Stimulated activated effector memory CD8-positive, alpha-beta T cell treated with anti-CD3 and anti-CD28 coated beads, Interleukin-12 subunit alpha, Interleukin-12 subunit beta, amount 100 ng/mL, for 72 hours (primary cell): ENCODE data around the gene DNAJA1.
A peak's percentile ranks its signal among the peaks of the same experiment; 100 is the strongest.

ENCODE experiments used
- ATAC-seq: fragments of 150-1000 bp; cut with Tn5 transposase; 2 replicates; pipeline ENCODE4 v1.10.0; 2021
- DNase-seq, 2 donors: peaks; one replicate each; pipeline ENCODE4 v3.0.0; 2021 to 2022; ENCODE audit warnings: low spot score in 2 of 2
- H3K27ac Mint-ChIP-seq: one replicate; pipeline ENCODE4 v1.8.0; 2022; ENCODE audit warnings: mild to moderate bottlenecking, mixed read lengths
- H3K36me3 Mint-ChIP-seq: one replicate; pipeline ENCODE4 v1.8.0; 2022; ENCODE audit warnings: mild to moderate bottlenecking, mixed read lengths
- H3K4me1 Mint-ChIP-seq: one replicate; pipeline ENCODE4 v1.8.0; 2022; ENCODE audit warnings: mixed read lengths
- H3K4me3 Mint-ChIP-seq: one replicate; pipeline ENCODE4 v1.8.0; 2022; ENCODE audit warnings: mild to moderate bottlenecking, mixed read lengths
- H3K9me3 Mint-ChIP-seq: one replicate; pipeline ENCODE4 v1.8.0; 2022; ENCODE audit warnings: mixed read lengths

Gene DNAJA1

DNA sequence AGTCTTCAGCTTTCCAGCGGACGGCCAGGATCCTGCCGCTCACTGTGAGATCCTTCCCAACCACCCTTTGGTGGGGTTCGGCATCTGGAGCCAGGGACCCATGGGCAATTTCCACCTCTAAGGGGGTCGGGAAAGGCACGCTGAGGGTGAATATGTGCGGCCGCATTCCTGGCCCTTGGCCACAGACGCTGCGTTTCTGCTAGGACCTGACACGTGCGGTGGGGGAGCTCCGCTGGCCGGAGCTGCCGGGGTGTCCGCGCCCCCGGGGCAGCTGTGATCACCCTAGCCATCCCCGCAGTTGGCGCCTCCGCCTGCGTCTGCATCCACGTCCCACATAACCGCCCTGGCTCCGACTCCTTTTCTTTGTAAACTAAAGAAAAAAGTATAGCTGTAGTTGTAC, 5.3 kb upstream of the DNAJA1 start:
- H3K27ac Mint-ChIP-seq: no peak overlapping the region
- no peak for ATAC-seq
- H3K4me3 Mint-ChIP-seq: no peak overlapping the region
- peaks cover 39% of the 10 kb centered on the region for H3K36me3 Mint-ChIP-seq
- peaks cover 30% of the 10 kb centered on the region for H3K4me1 Mint-ChIP-seq
- DNase-seq: no peak
- no peaks in the 10 kb centered on the region for H3K9me3 Mint-ChIP-seq

DNA sequence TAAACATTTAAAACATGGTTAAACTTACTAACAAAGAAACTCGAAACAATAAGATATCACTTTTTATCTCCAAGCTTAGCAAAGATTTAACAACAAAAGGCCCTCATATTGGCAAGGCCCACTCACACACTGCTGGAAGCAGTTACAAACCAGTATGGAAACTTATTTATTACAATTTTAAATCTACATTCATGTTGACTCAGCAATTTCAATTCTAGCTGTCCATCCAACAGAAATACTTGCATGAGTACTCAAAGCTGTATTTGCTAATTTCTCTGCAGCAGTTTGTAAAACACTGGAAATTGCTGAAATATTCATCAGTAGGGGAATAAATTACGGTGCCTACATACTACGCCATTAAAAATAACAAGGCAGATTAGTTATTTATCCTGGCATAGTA, 2.8 kb upstream of the DNAJA1 start:
- DNase-seq: no peak
- Mint-ChIP-seq H3K36me3 (peaks cover 64% of the 10 kb centered on the region), H3K9me3 (no peaks in the 10 kb centered on the region), H3K27ac (peak overlapping the region; percentile 58), H3K4me1 (peaks cover 45% of the 10 kb centered on the region), H3K4me3 (peak overlapping the region; percentile 81)
- ATAC-seq: no peak

DNA sequence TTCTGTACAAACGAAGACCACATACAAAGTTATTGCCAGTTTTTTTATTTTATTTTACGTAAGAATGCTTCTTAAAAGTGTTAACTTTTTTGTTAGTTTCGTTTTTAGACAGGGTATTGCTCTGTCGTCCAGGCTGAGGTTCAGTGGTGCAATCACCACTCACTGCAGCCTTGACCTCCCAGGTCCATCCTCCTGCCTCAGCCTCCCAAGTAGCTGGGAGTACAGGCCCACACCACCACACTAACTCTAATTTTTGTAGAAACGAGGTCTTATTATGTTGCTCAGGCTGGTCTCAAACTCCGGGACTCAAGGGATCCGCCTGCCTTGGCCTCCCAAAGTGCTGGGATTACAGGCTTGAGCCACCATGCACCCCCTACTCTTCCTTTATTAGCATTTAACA, 2.3 kb upstream of the DNAJA1 start:
- Mint-ChIP-seq H3K27ac (no peak overlapping the region), H3K4me3 (peak overlapping the region; percentile 81), H3K36me3 (peaks cover 68% of the 10 kb centered on the region), H3K4me1 (peaks cover 49% of the 10 kb centered on the region), H3K9me3 (no peaks in the 10 kb centered on the region)
- DNase-seq (no peak), ATAC-seq (no peak)

DNA sequence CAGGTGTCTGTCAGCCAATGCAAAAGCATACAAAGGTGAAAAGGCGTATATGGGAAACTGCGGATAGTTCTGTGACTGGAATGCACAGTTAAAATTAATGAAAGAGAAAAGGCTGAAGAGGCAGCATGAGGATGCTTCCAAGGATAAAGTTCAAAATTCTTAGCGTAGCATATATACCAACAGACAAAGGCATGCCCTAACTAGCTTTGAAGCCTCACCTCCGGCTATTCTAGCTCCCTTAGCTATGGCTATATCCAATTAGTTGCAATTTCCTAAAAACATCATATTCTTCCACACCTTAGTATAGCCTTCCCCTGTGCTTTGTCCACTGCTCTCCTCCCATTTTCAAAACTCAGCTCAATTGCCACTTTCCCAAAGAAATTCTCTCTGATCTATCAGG, 1.4 kb upstream of the DNAJA1 start:
- Mint-ChIP-seq H3K27ac (peak overlapping the region; percentile 93), H3K4me1 (peaks cover 54% of the 10 kb centered on the region), H3K36me3 (peaks cover 75% of the 10 kb centered on the region), H3K4me3 (peak overlapping the region; percentile 81), H3K9me3 (no peaks in the 10 kb centered on the region)
- DNase-seq (no peak), ATAC-seq (no peak)

DNA sequence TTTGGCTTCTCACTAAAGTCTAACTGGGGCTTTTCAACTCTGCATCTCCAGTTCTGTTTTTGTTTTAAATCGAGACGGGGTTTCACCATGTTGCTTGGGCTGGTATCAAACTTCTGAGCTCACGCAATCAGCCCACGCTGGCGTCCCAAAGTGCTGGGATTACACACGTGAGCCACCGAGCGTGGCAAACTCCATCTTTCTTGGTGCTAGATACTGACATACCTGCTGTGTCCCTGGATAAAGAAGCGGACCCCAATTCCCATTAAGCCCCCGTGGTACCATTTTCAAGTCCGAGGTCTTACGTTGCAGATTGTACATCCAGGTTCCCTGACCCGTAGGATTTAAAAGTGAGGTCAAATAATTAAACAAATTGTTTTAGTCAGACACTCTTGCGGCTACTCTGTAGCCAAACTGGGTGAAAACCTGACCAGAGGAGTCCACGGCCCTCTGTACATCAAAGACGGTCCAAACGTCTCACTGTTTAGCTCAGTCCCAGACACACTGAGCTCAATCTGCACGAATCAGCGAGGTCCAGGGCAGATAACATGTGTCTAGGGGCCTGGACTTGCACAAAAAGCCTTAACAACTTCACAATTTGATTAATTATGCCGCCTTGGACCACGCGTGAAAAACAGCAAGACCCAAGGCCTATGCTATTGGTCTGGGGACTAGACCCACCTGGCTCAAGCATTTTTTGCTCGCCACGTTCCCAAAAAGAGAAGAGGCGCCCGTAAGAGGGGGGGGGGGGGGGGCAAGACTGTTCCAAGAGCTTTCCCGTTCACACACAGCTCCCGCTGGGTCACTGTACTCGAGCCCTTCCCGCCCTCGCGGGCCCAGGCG, 727 bp upstream of the DNAJA1 start:
- Mint-ChIP-seq H3K36me3 (peaks cover 77% of the 10 kb centered on the region), H3K4me3 (peak overlapping the region; percentile 81)

DNA sequence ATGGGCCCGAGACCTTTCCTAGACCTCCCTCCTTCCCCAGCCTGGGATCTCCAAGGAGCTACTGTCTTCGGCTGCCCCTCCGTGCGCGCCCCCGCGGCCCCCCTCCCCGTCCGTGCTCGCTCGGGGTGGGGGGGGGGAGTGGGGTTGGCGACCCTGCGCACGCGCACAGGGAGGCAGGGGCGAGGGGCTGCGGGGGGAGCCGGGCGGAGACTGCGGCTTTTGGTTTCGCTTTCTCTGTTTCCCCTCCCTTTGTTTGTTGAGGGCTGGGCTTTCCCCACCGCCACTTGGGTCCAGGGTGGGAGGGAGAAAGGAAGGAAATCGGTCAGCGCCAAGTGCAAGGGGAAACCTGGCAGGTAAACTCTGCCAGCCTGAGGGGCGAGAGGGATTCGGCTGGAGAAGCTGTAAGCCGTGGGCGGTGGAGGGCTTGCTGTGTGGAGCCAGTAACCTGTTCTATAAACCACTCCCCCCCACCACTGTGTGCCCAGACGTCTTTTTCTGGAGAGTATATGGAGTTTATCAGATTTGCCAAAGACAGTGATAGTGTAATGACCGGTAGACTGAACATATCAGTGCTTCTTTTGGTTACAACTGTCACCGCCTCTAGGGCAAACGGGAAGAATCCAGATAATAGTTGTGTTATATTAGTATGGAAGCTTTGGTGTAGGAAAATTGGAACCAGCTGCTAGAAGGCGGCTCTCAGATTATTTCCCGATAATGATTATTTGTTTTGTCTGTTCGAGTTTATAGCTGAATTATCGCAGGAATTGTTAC, 684 bp downstream of the DNAJA1 start:
- peak overlapping the region; percentile 81 for H3K4me3 Mint-ChIP-seq
- H3K36me3 Mint-ChIP-seq: peaks cover 82% of the 10 kb centered on the region
- DNase-seq: peak; percentile 65 to 92
- H3K4me1 Mint-ChIP-seq: peaks cover 67% of the 10 kb centered on the region
- no peaks in the 10 kb centered on the region for H3K9me3 Mint-ChIP-seq
- H3K27ac Mint-ChIP-seq: peak overlapping the region; percentile 93
- peak; percentile 62 for ATAC-seq

More for the DNA sequence above, 727 bp upstream of the DNAJA1 start:
- Mint-ChIP-seq H3K9me3 (no peaks in the 10 kb centered on the region), H3K4me1 (peaks cover 55% of the 10 kb centered on the region), H3K27ac (peak overlapping the region; percentile 93)
- DNase-seq: peak in 1 of 2 donors; percentile 59
- ATAC-seq: peak; percentile 0

DNA sequence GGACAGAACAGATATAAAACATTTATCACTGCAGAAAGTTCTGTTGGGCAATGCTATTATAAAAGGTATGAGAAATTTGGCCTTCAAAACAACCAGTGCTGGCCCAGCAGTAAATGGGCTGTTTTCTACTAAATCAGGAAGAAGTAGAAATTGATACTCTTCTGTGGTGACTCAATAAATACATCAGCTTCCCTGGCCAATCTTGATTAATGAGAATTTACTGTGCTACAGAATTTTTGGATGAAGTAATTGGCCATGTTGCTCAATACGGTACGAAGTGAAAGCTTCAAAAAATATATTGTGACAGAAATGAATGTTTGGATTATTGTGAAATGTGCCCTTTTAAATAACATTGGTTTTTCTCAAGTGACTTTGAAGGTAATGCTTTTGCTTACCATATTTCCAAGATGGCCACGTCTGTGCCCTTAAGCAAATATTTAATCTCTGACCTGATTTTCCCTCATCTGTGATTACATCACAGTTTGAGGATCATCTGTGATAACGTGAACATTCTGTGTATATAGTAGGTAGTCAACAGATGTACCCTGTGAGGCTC, 4.2 kb downstream of the DNAJA1 start:
- H3K36me3 Mint-ChIP-seq: peaks cover 100% of the 10 kb centered on the region
- peak overlapping the region; percentile 93 for H3K27ac Mint-ChIP-seq
- ATAC-seq: no peak
- no peak for DNase-seq
- H3K4me1 Mint-ChIP-seq: peaks cover 52% of the 10 kb centered on the region
- peak overlapping the region; percentile 81 for H3K4me3 Mint-ChIP-seq
- no peaks in the 10 kb centered on the region for H3K9me3 Mint-ChIP-seq

DNA sequence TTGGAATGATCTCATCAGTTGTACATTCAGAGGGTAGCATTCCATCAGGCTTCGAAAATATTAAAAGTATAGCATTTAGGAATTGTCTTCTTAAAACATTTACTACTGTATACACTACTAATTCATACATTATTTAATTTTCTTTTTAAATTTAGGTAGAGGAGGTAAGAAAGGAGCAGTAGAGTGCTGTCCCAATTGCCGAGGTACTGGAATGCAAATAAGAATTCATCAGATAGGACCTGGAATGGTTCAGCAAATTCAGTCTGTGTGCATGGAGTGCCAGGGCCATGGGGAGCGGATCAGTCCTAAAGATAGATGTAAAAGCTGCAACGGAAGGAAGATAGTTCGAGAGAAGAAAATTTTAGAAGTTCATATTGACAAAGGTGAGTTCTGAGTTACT, 5.2 kb downstream of the DNAJA1 start:
- no peak overlapping the region for H3K4me3 Mint-ChIP-seq
- peaks cover 100% of the 10 kb centered on the region for H3K36me3 Mint-ChIP-seq
- H3K4me1 Mint-ChIP-seq: peaks cover 50% of the 10 kb centered on the region
- DNase-seq: no peak
- H3K9me3 Mint-ChIP-seq: no peaks in the 10 kb centered on the region
- no peak for ATAC-seq
- peak overlapping the region; percentile 41 for H3K27ac Mint-ChIP-seq

DNA sequence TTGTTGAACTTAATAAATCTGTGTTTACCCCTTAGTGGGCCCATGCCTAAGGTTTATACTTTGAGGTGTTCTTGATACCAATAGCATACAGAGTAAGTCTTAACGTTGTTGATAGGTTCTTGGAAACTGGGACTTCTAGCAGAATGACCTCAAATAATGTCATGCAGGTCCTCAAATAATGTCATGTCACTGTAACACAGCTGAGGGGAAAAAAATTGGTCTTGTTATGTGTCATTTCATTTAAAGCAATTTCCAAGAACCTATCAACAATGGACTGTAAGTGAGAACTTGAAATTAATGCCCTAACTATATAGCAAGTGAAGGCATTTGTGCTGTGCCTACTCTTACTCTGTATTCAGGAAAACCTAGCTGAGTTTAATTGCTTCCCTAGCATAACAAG, 7.2 kb downstream of the DNAJA1 start:
- peaks cover 100% of the 10 kb centered on the region for H3K36me3 Mint-ChIP-seq
- peak overlapping the region; percentile 41 for H3K27ac Mint-ChIP-seq
- H3K4me3 Mint-ChIP-seq: peak overlapping the region; percentile 11
- no peak for DNase-seq
- no peaks in the 10 kb centered on the region for H3K9me3 Mint-ChIP-seq
- H3K4me1 Mint-ChIP-seq: peaks cover 45% of the 10 kb centered on the region
- ATAC-seq: peak; percentile 64

DNA sequence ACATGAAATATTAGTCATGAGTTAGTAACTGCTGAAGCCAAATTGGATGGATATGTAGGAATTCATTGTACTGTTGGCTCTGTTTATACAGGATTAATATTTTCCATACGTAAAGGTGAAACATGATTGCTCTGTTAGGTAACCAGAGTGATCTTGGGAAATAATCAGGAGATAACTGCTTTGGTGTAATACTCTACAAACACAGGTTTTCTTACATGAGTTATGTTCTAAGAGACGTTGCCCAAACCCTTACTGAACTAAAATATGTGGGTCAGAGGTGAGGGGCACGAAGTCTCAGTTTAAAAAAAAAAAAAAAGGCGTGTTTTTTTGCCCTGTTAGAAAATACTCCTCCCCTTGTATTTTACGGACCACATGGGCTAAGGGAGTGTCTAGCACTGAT, 7.8 kb downstream of the DNAJA1 start:
- DNase-seq (no peak), ATAC-seq (no peak)
- H3K36me3 Mint-ChIP-seq: peaks cover 100% of the 10 kb centered on the region
- H3K9me3 Mint-ChIP-seq: no peaks in the 10 kb centered on the region
- H3K27ac Mint-ChIP-seq: peak overlapping the region; percentile 41
- no peak overlapping the region for H3K4me3 Mint-ChIP-seq
- H3K4me1 Mint-ChIP-seq: peaks cover 40% of the 10 kb centered on the region

DNA sequence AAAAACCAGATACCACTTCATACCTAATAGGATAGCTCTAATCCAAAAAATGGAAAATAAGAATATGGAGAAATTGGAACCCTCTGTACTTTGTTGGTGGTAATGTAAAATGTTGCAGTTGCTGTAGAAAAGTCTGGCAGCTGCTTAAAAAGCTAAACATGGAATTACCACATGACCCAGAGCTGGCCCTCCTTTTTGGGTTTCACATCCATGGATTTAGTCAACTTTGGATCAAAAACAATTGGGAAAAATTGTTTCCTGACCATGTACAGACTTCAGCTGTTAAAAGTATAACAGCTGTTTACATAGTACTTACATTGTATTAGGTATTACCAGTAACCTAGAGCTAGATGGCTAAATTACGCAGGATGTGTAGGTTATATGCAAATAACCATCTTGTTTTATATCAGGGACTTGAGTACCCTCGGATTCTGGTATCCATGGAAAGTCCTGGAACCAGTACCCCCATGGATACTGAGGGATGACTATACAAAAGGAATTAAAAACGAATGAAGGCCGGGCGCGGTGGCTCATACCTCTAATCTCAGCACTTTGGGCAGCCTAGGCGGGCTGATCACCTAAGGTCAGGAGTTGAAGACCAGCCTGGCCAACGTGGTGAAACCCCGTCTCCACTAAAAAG, 15.8 kb downstream of the DNAJA1 start:
- no peak overlapping the region for H3K27ac Mint-ChIP-seq
- H3K4me1 Mint-ChIP-seq: peaks cover 26% of the 10 kb centered on the region
- no peak overlapping the region for H3K4me3 Mint-ChIP-seq
- DNase-seq (no peak), ATAC-seq (no peak)
- no peaks in the 10 kb centered on the region for H3K9me3 Mint-ChIP-seq
- H3K36me3 Mint-ChIP-seq: peaks cover 66% of the 10 kb centered on the region

DNA sequence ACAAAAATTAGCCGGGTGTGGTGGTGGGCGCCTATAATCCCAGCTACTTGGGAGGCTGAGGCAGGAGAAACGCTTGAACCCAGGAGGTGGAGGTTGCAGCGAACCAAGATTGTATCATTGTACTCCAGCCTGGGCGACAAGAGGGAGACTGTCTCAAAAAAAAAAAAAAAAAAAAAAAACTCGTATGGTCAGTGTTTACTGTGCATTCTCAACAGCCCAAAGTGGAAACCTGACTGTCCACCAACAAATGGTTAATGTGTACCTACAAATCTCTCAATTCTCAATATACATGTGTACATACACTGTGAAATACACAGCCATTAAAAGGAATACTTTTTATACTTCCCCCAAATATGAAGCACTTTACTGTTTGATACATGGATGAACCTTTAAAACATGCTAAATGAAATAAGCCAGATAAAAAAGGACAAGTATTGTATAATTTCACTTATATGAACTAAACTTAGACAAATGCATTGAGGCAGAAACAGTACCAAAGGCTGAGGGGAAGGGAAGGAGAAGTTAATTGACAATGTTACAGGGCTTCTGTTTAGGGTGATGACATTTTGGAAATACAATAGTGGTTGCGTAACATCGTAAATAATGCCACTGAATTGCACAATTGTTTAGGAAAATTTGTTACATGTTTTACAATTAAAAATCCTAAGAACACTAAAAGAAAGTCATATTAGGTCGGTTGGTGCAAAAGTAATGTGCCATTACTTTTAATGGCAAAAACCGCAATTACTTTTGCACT, 16.5 kb downstream of the DNAJA1 start:
- no peak overlapping the region for H3K4me3 Mint-ChIP-seq
- DNase-seq (no peak), ATAC-seq (no peak)
- H3K27ac Mint-ChIP-seq: no peak overlapping the region
- H3K9me3 Mint-ChIP-seq: no peaks in the 10 kb centered on the region
- peaks cover 20% of the 10 kb centered on the region for H3K4me1 Mint-ChIP-seq
- peaks cover 66% of the 10 kb centered on the region for H3K36me3 Mint-ChIP-seq

DNA sequence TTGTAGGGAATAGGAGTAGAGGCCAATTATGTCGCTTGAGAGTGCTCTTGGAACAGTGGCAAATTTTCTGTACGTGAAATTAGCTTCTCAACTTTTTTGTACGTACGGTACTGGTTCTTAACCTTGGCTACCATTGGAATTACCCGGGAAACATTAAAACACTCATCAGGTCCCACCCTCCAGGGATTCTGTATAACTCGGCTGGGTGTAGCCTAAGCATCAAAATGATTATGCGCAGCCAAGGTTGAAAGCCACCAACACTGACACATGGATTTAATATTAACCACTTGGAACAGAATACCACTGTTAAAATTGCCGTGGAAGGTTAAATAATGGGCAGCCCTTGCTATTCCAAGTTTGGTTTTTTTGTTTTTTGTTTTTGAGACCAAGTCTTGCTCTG, 17.4 kb downstream of the DNAJA1 start:
- ATAC-seq (no peak), DNase-seq (no peak)
- H3K9me3 Mint-ChIP-seq: no peaks in the 10 kb centered on the region
- H3K36me3 Mint-ChIP-seq: peaks cover 66% of the 10 kb centered on the region
- no peak overlapping the region for H3K27ac Mint-ChIP-seq
- H3K4me1 Mint-ChIP-seq: peaks cover 17% of the 10 kb centered on the region
- H3K4me3 Mint-ChIP-seq: no peak overlapping the region

DNA sequence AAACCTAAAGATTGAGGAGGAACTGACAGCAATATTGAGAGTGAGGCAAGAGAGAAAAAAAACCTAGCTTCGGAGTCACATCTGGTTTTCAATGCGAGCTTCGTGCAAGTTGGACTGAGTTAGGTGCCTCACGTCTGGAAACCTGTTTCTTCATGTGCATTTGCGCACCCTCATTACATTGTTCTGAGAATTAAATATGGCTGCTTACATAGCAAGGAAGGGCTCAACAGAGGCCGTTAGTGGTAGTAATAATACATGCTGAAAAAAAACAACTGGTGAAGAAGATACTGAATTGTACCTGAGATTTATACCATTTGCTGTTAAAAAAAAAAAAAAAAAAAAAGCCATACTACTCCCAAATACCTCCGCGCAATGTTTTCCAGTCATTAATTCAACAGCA, 18.6 kb downstream of the DNAJA1 start:
- H3K4me1 Mint-ChIP-seq: peaks cover 17% of the 10 kb centered on the region
- H3K4me3 Mint-ChIP-seq: peak overlapping the region; percentile 68
- no peak for DNase-seq
- no peaks in the 10 kb centered on the region for H3K9me3 Mint-ChIP-seq
- ATAC-seq: no peak
- H3K36me3 Mint-ChIP-seq: peaks cover 66% of the 10 kb centered on the region
- H3K27ac Mint-ChIP-seq: peak overlapping the region; percentile 61
